Activated CD8-positive, alpha-beta T cell treated with anti-CD3 and anti-CD28 coated beads, Interleukin-2, amount 10 ng/mL, durations not matched to agents 7 days and 5 days (primary cell): Measurements from ENCODE around the gene PURB. TPM values are rescaled to one million over a fixed set of nuclear protein-coding genes. Genes with fewer than 3 reads are reported as not detected.
"Not testable (repeated sequence)": the region's sequence is repeated elsewhere in the genome, so short reads cannot be mapped to it uniquely, and the experiment has no call there.

Experiments
- ATAC-seq: fragments of 150-1000 bp; cut with Tn5 transposase; one replicate; pipeline ENCODE4 v1.10.0; 2021; ENCODE audit warnings: moderate library complexity
- CTCF ChIA-PET: fragments of 350-600 bp; sonication (Branson Sonifier 250); formaldehyde crosslinking; loops from one replicate; lab custom pipeline; 2021; ENCODE audit warnings: antibody characterized with exemption; lab: Charles Lee
- POLR2A ChIA-PET: fragments of 350-600 bp; sonication (Branson Sonifier 250); formaldehyde crosslinking; loops from one replicate; lab custom pipeline; 2021; ENCODE audit warnings: antibody characterized with exemption; lab: Charles Lee
- DNase-seq: peaks from one replicate; pipeline ENCODE4 v3.0.0-alpha.2; 2020
- H3K27ac Mint-ChIP-seq: one replicate; pipeline ENCODE4 v1.8.0; 2021; ENCODE audit warnings: mild to moderate bottlenecking, mixed read lengths
- H3K27me3 Mint-ChIP-seq: one replicate; pipeline ENCODE4 v1.8.0; 2021; ENCODE audit warnings: low read depth, mixed read lengths
- H3K36me3 Mint-ChIP-seq: one replicate; pipeline ENCODE4 v1.8.0; 2021; ENCODE audit warnings: low read depth, mixed read lengths
- H3K4me1 Mint-ChIP-seq: one replicate; pipeline ENCODE4 v1.8.0; 2021; ENCODE audit warnings: low read depth, mixed read lengths
- H3K4me3 Mint-ChIP-seq: one replicate; pipeline ENCODE4 v1.8.0; 2021; ENCODE audit warnings: mild to moderate bottlenecking, mixed read lengths
- H3K9me3 Mint-ChIP-seq: one replicate; pipeline ENCODE4 v1.8.0; 2022; ENCODE audit warnings: mixed read lengths; ENCODE audit not compliant: insufficient read depth
- total RNA-seq, 2 experiments: library from RNA; stranded (reverse); gene quantifications; one replicate each; pipeline ENCODE4 v1.2.3, GENCODE V29; 2021

The PURB gene
- total RNA-seq, 2 experiments from 2014 or later, result 26.8 to 28.0 TPM

DNA sequence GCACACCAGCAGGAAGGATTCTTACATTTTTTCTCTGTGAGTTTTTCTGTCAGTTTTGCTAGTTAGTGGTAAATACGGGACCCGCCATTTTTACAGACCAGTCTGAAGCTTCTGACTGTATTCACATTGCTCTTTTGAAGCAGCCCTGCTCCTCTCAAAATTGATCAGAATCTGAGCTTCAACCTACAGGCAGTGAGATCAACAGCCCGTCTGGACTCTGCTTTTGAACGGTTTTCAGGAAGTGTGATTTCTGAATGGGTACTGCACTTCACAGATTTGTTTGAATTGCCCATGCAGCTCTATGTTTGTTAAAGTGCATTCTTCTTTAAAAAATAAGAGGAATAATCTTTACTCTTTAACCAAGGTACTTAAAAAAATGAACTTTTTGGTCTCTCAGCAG, 8.9 kb downstream of the PURB start:
- peaks cover 28% of the 10 kb centered on the region for H3K4me1 Mint-ChIP-seq
- no peaks in the 10 kb centered on the region for H3K9me3 Mint-ChIP-seq
- H3K27me3 Mint-ChIP-seq, result no peaks in the 10 kb centered on the region
- DNase-seq (no peak), ATAC-seq (no peak)
- POLR2A ChIA-PET, result interaction anchor here (0.7 to 1.5 kb wide), 3 partner anchors 9 to 29 kb away, joined by 3 to 8 read pairs (median 3); partner anchors contain the start of genes H2AZ2 and PURB
- CTCF ChIA-PET, result interaction anchor here (0.8 to 1.4 kb wide), 2 partner anchors 19 to 28 kb away, joined by 4 to 5 read pairs; partner anchors contain the start of gene H2AZ2
- peaks cover 40% of the 10 kb centered on the region for H3K36me3 Mint-ChIP-seq
- H3K27ac Mint-ChIP-seq, result no peak overlapping the region
- no peak overlapping the region for H3K4me3 Mint-ChIP-seq

DNA sequence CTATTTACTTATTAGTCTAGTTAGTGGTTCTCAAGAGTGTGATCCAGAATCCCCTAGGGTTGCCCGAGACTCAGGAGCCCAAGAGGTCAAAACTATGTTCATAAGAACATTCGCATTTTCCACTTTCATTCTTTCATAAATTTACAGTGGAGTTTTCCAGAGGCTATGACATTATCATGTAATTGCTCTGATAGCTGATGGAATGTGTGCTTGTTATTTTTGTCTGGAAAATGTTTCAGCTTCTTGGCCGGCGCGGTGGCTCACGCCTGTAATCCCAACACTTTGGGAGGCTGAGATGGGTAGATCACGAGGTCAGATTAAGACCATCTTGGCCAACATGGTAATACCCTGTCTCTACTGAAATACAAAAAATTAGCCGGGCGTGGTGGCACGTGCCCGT, 10.1 kb downstream of the PURB start:
- POLR2A ChIA-PET, result interaction anchor here (2.3 kb wide), 1 partner anchor 10 kb away, joined by 14 read pairs; the partner anchor contains the start of gene PURB
- DNase-seq (no peak), ATAC-seq (no peak)
- H3K27me3 Mint-ChIP-seq, result no peaks in the 10 kb centered on the region
- no peaks in the 10 kb centered on the region for H3K9me3 Mint-ChIP-seq
- no peak overlapping the region for H3K4me3 Mint-ChIP-seq
- peaks cover 30% of the 10 kb centered on the region for H3K36me3 Mint-ChIP-seq
- CTCF ChIA-PET, result interaction anchor here (1.0 to 2.8 kb wide), 2 partner anchors 12 to 18 kb away, joined by 3 to 15 read pairs; no protein-coding TSS in a partner anchor
- no peak overlapping the region for H3K27ac Mint-ChIP-seq
- H3K4me1 Mint-ChIP-seq, result peaks cover 17% of the 10 kb centered on the region

DNA sequence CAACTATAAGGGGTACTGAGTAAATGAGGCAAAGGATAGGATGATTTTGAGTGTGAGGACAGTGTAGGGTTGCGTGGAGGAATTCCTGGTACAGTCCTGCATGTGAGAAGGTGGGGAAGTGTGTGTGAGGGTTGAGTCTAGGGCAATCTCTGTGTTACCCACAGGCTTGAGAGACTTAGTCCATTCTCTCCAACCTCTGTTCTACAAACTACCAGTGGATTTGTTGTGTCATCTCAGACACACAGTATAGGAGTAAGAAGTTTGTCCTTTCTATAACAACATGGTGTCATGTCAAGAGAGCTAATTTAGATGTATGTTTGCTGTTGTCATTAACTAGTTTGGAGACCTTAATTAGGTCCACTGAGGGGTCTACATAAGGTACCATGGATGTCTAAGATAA, 12.5 kb downstream of the PURB start:
- CTCF ChIA-PET, result interaction anchor here (1.4 kb wide), 1 partner anchor 9 kb away, joined by 6 read pairs; no protein-coding TSS in a partner anchor
- no peak for DNase-seq
- peaks cover 14% of the 10 kb centered on the region for H3K36me3 Mint-ChIP-seq
- no peaks in the 10 kb centered on the region for H3K27me3 Mint-ChIP-seq
- H3K4me1 Mint-ChIP-seq, result peaks cover 4% of the 10 kb centered on the region
- POLR2A ChIA-PET, result no interaction called here
- no peak for ATAC-seq
- no peak overlapping the region for H3K4me3 Mint-ChIP-seq
- H3K27ac Mint-ChIP-seq, result no peak overlapping the region
- no peaks in the 10 kb centered on the region for H3K9me3 Mint-ChIP-seq

DNA sequence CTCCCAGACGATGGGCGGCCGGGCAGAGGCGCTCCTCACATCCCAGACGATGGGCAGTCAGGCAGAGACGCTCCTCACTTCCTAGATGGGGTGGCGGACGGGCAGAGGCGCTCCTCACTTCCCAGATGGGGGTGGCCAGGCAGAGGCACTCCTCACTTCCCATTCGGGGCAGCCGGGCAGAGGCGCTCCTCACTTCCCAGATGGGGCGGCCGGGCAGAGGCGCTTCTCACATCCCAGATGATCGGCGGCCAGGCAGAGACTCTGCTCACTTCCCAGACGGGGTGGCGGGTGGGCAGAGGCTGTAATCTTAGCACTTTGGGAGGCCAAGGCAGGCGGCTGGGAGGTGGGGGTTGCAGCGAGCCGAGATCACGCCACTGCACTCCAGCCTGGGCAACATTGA, 13.4 kb downstream of the PURB start:
- H3K36me3 Mint-ChIP-seq, H3K9me3 Mint-ChIP-seq, ATAC-seq, POLR2A ChIA-PET, H3K4me3 Mint-ChIP-seq, DNase-seq, H3K27ac Mint-ChIP-seq, H3K27me3 Mint-ChIP-seq, H3K4me1 Mint-ChIP-seq: not testable (repeated sequence)
- CTCF ChIA-PET, result interaction anchor here (1.4 kb wide), 1 partner anchor 9 kb away, joined by 6 read pairs; no protein-coding TSS in a partner anchor

DNA sequence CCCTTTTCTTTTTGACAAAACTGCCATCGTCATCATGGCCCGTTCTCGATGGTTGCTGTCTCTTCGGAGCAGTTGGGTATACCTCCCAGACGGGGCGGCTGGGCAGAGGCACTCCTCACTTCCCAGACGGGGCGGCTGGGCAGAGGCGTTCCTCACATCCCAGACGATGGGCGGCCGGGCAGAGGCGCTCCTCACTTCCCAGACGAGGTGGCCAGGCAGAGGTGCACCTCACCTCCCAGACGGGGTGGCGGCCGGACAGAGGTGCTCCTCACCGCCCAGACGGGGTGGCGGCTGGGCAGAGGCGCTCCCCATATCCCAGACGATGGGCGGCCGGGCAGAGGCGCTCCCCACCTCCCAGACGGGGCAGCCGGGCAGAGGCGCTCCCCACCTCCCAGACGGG, 14.6 kb downstream of the PURB start:
- H3K36me3 Mint-ChIP-seq, ATAC-seq, DNase-seq, H3K27ac Mint-ChIP-seq, POLR2A ChIA-PET, H3K4me1 Mint-ChIP-seq, H3K9me3 Mint-ChIP-seq, H3K4me3 Mint-ChIP-seq, H3K27me3 Mint-ChIP-seq, CTCF ChIA-PET: not testable (repeated sequence)

DNA sequence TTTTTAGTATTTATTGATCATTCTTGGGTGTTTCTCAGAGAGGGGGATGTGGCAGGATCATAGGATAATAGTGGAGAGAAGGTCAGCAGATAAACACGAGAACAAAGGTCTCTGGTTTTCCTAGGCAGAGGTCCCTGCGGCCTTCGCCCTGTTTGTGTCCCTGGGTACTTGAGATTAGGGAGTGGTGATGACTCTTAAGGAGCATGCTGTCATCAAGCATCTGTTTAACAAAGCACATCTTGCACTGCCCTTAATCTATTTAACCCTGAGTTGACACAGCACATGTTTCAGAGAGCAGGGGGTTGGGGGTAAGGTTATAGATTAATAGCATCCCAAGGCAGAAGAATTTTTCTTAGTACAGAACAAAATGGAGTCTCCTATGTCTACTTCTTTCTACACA, 15.0 kb downstream of the PURB start:
- H3K36me3 Mint-ChIP-seq, H3K4me3 Mint-ChIP-seq, DNase-seq, ATAC-seq, CTCF ChIA-PET, H3K4me1 Mint-ChIP-seq, H3K9me3 Mint-ChIP-seq, H3K27ac Mint-ChIP-seq, POLR2A ChIA-PET, H3K27me3 Mint-ChIP-seq: not testable (repeated sequence)

DNA sequence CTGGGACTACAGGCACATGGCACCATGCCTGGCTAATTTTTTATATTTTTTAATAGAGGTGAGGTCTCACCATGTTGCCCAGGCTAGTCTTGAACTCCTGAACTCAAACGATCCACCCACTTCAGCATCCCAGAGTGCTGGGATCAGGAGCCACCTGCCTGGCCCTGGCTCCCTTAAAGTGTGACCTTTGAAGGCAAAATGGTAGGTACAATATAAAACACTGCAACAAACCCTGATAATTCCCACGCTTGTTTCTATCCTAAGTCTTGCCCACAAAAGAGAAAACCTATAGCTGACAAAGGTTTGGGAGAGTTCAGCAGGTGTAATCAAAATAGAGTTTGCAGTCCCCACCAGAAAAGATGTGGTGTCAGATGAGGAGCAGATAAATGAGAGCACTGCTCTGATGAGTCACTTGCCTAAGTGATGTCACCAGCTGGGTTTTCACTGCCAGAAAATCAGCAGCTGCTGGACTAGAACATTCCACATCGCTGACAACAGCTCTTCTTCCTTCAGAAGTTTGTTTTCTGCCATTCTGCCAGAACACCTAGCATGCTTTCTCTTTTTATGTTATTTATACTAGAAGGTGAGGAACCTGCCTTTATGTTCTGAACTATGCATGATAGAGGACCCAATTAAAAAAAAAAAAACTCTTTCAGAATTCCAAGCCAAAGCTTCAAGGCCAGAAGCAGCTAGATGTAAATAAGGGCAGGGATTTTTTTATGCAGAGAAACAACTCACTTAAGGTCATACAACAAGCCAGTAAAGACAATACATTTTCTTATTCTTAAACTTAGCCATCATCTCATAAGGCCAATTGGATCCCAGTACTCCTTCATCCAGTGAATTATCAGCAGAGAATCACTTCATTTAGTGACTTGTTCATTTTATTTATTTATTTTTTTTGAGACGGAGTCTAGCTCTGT, 18.0 kb downstream of the PURB start:
- H3K4me1 Mint-ChIP-seq, result peaks cover 7% of the 10 kb centered on the region
- H3K4me3 Mint-ChIP-seq, result no peak overlapping the region
- no peaks in the 10 kb centered on the region for H3K9me3 Mint-ChIP-seq
- no peaks in the 10 kb centered on the region for H3K36me3 Mint-ChIP-seq
- ChIA-PET POLR2A (interaction anchor here (1.1 kb wide), 1 partner anchor 19 kb away, joined by 4 read pairs; no protein-coding TSS in a partner anchor), CTCF (interaction anchor here (3.7 kb wide), 1 partner anchor 11 kb away, joined by 22 read pairs; no protein-coding TSS in a partner anchor)
- H3K27me3 Mint-ChIP-seq, result peaks cover 4% of the 10 kb centered on the region
- ATAC-seq (peak; percentile 58), DNase-seq (no peak)
- no peak overlapping the region for H3K27ac Mint-ChIP-seq

DNA sequence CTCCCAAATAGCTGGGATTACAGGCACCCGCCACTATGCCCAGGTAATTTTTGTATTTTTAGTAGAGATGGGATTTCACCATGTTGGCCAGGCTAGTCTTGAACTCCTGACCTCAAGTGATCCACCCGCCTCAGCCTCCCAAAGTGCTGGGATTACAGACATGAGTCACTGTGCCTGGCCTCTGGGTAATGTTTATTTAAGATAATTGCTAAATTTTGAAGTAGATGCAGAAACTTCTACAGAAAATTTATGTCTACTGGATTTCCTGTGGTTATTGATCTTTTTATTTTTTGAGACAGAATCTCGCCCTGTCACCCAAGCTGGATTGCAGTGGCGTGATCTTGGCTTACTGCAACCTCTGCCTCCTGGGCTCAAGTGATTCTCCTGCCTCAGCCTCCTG, 23.4 kb downstream of the PURB start:
- H3K27ac Mint-ChIP-seq, ATAC-seq, DNase-seq, H3K4me3 Mint-ChIP-seq, H3K27me3 Mint-ChIP-seq, POLR2A ChIA-PET, H3K9me3 Mint-ChIP-seq, H3K36me3 Mint-ChIP-seq, H3K4me1 Mint-ChIP-seq: not testable (repeated sequence)
- CTCF ChIA-PET, result interaction anchor here (1.2 to 2.1 kb wide), 2 partner anchors 9 to 60 kb away, joined by 5 to 6 read pairs; no protein-coding TSS in a partner anchor

DNA sequence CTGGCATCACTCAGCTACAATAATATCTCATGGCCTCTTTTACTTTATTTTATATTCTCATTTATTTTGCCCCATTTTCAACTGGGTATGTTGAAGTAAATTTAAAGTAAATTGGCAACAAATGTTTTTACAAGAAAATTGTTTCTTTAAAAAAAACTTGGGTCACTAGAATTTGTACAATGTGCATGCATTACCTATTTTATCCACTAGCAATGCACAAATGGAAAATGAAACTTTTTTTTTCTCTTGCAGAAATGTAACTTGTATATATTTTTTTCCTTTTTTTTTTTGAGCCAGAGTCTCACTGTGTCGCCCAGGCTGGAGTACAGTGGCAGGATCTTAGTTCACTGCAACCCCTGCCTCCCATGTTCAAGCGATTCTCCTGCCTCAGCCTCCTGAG, 27.2 kb downstream of the PURB start:
- Mint-ChIP-seq H3K36me3 (no peaks in the 10 kb centered on the region), H3K4me1 (peaks cover 13% of the 10 kb centered on the region), H3K27ac (no peak overlapping the region), H3K4me3 (no peak overlapping the region), H3K27me3 (peaks cover 4% of the 10 kb centered on the region), H3K9me3 (no peaks in the 10 kb centered on the region)
- no peak for ATAC-seq
- ChIA-PET POLR2A (interaction anchor here (0.8 to 2.1 kb wide), 4 partner anchors 23 to 253 kb away, joined by 3 to 18 read pairs (median 4); partner anchors contain the start of genes PURB and TBRG4), CTCF (interaction anchor here (0.6 to 5.3 kb wide), 17 partner anchors 8 to 278 kb away, joined by 3 to 96 read pairs (median 11); partner anchors contain the start of genes H2AZ2 and PURB)
- DNase-seq, result no peak

DNA sequence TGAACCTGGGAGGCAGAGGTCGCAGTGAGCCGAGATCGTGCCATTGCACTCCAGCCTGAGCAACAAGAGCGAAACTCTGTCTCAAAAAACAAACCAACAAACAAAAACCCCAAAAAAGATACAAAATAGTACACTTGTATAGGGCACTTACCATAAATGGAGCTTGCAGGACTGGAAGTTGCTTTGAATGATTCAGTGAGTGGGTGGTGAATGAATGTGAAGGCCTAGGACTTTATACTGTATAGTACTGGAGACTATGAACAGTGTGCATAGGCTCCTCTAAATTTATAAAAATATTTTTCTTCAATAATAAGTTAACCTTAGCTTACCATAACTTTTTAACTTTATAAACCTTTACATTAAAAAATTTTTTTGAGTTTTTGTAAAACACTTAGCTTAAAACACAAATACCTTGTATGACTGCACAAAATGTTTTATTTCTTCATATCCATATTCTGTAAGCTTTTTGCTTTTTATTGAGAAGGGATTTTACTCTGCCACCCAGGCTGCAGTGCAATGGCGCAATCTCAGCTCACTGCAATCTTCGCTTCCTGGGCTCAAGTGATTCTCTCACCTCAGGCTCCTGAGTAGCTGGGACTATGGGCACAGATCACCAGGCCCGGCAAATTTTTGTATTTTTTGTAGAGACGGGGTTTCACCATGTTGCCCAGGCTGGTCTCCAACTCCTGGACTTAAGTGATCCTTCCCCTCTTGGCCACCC, 30.5 kb downstream of the PURB start:
- POLR2A ChIA-PET, result interaction anchor here (0.7 to 1.6 kb wide), 4 partner anchors 26 to 60 kb away, joined by 3 to 9 read pairs (median 4); no protein-coding TSS in a partner anchor
- no peaks in the 10 kb centered on the region for H3K27me3 Mint-ChIP-seq
- H3K4me3 Mint-ChIP-seq, result no peak overlapping the region

DNA sequence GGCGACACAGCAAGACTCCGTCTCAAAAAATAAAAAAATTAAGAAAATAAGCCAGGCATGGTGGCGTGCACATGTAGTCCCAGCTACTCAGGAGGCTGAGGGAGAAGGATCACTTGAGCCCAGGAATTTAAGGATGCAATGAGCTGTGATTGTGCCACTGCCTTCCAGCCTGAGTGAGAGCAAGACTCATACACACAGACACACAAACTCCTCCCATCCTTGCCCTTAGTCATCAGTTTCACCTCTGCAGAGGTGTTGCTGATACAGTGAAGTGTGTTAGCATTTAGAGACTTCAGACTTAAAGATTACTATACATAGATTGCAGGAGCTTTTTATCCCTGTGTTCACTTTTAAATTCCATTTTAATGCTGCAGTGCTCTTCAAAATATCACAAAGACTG, 31.9 kb downstream of the PURB start:
- peaks cover 28% of the 10 kb centered on the region for H3K4me1 Mint-ChIP-seq
- DNase-seq (no peak), ATAC-seq (no peak)
- no peaks in the 10 kb centered on the region for H3K27me3 Mint-ChIP-seq
- CTCF ChIA-PET, result interaction anchor here (1.1 kb wide), 1 partner anchor 9 kb away, joined by 5 read pairs; no protein-coding TSS in a partner anchor
- H3K9me3 Mint-ChIP-seq, result no peaks in the 10 kb centered on the region
- peaks cover 6% of the 10 kb centered on the region for H3K36me3 Mint-ChIP-seq
- H3K4me3 Mint-ChIP-seq, result no peak overlapping the region
- no peak overlapping the region for H3K27ac Mint-ChIP-seq
- POLR2A ChIA-PET, result interaction anchor here (0.6 to 0.8 kb wide), 2 partner anchors 32 to 135 kb away, joined by 3 to 4 read pairs; no protein-coding TSS in a partner anchor

More for the DNA sequence above, 30.5 kb downstream of the PURB start:
- Mint-ChIP-seq H3K36me3 (peaks cover 3% of the 10 kb centered on the region), H3K27ac (no peak overlapping the region), H3K4me1 (peaks cover 19% of the 10 kb centered on the region), H3K9me3 (no peaks in the 10 kb centered on the region)
- CTCF ChIA-PET, result interaction anchor here (0.8 to 3.9 kb wide), 10 partner anchors 9 to 266 kb away, joined by 3 to 22 read pairs (median 6); partner anchors contain the start of gene PURB
- ATAC-seq, result no peak
- no peak for DNase-seq
